ENCODE measurements around the gene TGM5. TPM values are rescaled to one million over a fixed set of nuclear protein-coding genes. Genes with fewer than 3 reads are reported as not detected.

The TGM5 gene
- total and polyA plus RNA-seq, 12 donors = 0.13 to 0.14 (median 0.14) TPM; not detected in 9

DNA sequence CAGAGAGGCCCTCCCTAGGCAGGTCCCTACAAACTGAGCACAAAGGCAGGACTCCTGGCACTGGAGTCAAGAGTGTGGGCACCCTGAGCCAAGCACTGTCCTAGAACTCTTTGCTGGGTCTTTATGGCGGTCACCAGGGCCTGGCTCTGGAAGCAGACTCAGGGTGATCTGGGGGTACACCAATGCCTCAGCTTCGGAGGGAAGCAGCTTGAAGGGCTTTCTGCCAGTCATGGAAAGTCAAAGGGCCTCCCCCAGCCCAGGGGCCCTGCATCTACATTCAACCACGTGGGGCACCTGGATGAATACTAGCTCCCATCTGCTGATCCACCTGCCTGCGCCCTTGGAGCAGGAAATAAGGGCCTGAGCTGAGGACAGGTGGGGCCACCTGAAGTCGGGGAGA, 53.3 kb downstream of the TGM5 start:
- DNase-seq = no peak
- Histone ChIP-seq H3K36me3 (replicated peaks in 1 of 2) (no peaks in the 10 kb centered on the region), H3K27ac (no peak overlapping the region), H3K4me3 (no peak overlapping the region), H3K4me1 (replicated peaks in 1 of 2) (no peaks in the 10 kb centered on the region), H3K9me3 (replicated peaks in 1 of 3) (no peaks in the 10 kb centered on the region), H3K27me3 (no peaks in the 10 kb centered on the region)
- 78 to 89% (median 85%) methylated on average over 3 to 5 of the region's 5 CpGs for WGBS, 4 donors
- no peak for TF ChIP-seq POLR2A (IDR thresholded peaks at IDR 0.05)
- TF ChIP-seq, protein P1, sequence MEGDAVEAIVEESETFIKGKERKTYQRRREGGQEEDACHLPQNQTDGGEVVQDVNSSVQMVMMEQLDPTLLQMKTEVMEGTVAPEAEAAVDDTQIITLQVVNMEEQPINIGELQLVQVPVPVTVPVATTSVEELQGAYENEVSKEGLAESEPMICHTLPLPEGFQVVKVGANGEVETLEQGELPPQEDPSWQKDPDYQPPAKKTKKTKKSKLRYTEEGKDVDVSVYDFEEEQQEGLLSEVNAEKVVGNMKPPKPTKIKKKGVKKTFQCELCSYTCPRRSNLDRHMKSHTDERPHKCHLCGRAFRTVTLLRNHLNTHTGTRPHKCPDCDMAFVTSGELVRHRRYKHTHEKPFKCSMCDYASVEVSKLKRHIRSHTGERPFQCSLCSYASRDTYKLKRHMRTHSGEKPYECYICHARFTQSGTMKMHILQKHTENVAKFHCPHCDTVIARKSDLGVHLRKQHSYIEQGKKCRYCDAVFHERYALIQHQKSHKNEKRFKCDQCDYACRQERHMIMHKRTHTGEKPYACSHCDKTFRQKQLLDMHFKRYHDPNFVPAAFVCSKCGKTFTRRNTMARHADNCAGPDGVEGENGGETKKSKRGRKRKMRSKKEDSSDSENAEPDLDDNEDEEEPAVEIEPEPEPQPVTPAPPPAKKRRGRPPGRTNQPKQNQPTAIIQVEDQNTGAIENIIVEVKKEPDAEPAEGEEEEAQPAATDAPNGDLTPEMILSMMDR (IDR thresholded peaks at IDR 0.05) = no peak
- intact Hi-C loops (cut with DNase I) = no loop called here

DNA sequence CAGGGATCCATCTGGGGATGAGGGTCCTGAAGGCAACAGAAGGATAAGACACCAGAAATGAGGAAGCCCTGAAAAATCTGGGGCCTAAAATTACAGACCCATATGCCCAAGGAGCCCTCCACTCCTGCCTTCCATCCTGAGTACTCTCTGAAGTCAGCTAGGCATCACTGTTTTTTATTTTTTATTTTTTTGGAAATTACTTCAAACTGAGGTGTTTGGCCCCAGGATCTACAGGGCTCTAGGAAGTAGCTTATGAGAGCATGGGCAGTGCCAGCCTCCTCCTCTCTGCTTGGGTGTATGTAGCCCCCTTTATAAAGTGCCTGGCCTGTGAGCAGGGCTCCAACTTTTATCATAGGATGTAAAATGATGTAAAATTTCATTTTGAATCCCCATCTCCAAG, 53.8 kb downstream of the TGM5 start:
- no peaks in the 10 kb centered on the region for H3K9me3 ChIP-seq (replicated peaks in 1 of 3)
- H3K4me1 ChIP-seq (replicated peaks in 1 of 2) = no peaks in the 10 kb centered on the region
- intact Hi-C loops (cut with DNase I) = no loop called here
- no peak overlapping the region for H3K27ac ChIP-seq
- H3K4me3 ChIP-seq = no peak overlapping the region
- no peaks in the 10 kb centered on the region for H3K36me3 ChIP-seq (replicated peaks in 1 of 2)
- no peak for DNase-seq
- H3K27me3 ChIP-seq = no peaks in the 10 kb centered on the region
- TF ChIP-seq POLR2A (IDR thresholded peaks at IDR 0.05) = no peak
- TF ChIP-seq, protein P1 (IDR thresholded peaks at IDR 0.05) = no peak

DNA sequence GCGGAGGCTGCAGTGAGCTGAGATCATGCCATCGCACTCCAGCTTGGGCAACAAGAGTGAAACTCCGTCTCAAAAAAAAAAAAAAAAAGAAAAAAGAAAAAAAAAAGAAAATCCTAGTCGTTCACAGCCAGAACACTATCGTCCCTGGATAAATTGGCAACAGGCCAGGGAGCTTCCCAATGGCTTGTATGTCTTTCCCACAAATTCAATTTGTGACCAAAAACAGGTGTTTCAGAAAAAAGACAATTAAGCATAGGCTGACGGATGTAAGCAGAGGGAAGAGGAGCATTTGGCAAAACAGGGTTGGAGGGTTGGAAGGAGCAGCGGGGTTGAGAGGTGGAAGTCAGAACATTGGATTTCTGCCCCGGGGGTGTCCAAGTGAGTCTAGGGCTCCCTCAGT, 54.4 kb downstream of the TGM5 start:
- whole genome bisulfite sequencing, 4 donors = 67 to 79% (median 72%) methylated on average over 8 of the region's 8 CpGs
- Histone ChIP-seq H3K4me3 (no peak overlapping the region), H3K27me3 (no peaks in the 10 kb centered on the region), H3K36me3 (replicated peaks in 1 of 2) (no peaks in the 10 kb centered on the region), H3K9me3 (replicated peaks in 1 of 3) (no peaks in the 10 kb centered on the region), H3K4me1 (replicated peaks in 1 of 2) (no peaks in the 10 kb centered on the region), H3K27ac (no peak overlapping the region)
- intact Hi-C loops (cut with DNase I) = no loop called here
- peak in 1 of 7 donors; percentile 11 for DNase-seq
- TF ChIP-seq, protein P1 (IDR thresholded peaks at IDR 0.05) = no peak
- no peak for TF ChIP-seq POLR2A (IDR thresholded peaks at IDR 0.05)

GRCh38 chr15:43211224-43211735, 55.4 kb downstream of the TGM5 start:
- TF ChIP-seq, protein P1 (IDR thresholded peaks at IDR 0.05) = no peak
- TF ChIP-seq POLR2A (IDR thresholded peaks at IDR 0.05) = no peak
- Histone ChIP-seq H3K27me3 (no peaks in the 10 kb centered on the region), H3K27ac (no peak overlapping the region), H3K4me1 (replicated peaks in 1 of 2) (no peaks in the 10 kb centered on the region), H3K4me3 (no peak overlapping the region), H3K9me3 (replicated peaks in 1 of 3) (no peaks in the 10 kb centered on the region), H3K36me3 (replicated peaks in 1 of 2) (no peaks in the 10 kb centered on the region)
- WGBS, 4 donors = 69 to 84% (median 77%) methylated on average over 3 to 4 of the region's 4 CpGs
- intact Hi-C loops (cut with DNase I) = no loop called here
- DNase-seq = peak in 1 of 7 donors; percentile 21

Data from adrenal gland (tissue), 12 donors.